Measurements from ENCODE around the gene POGLUT3. TPM values are rescaled to one million over a fixed set of nuclear protein-coding genes. Genes with fewer than 3 reads are reported as not detected.

POGLUT3 gene
- total and polyA plus RNA-seq, 9 donors, result 23.5 to 56.3 (median 40.7) TPM

- DNase-seq, result no peak
- H3K27me3 ChIP-seq, result no peaks in the 10 kb centered on the region
- H3K27ac ChIP-seq, result no peak overlapping the region
- WGBS, 3 donors, result 60 to 87% (median 77%) methylated on average over 2 of the region's 2 CpGs
- intact Hi-C loops (cut with DNase I), result no loop called here
- no peaks in the 10 kb centered on the region for H3K9me3 ChIP-seq
- H3K4me3 ChIP-seq, result no peak overlapping the region
- no peaks in the 10 kb centered on the region for H3K36me3 ChIP-seq
- no peaks in the 10 kb centered on the region for H3K4me1 ChIP-seq (ENCODE audit: insufficient read depth)
- no peak for TF ChIP-seq POLR2A (IDR thresholded peaks at IDR 0.05)
- no peak for TF ChIP-seq CTCF (IDR thresholded peaks at IDR 0.05)
- TF ChIP-seq EP300 (IDR thresholded peaks at IDR 0.05), result no peak
Measured at GRCh38 chr11:108534274-108534882, 36.2 kb upstream of the POGLUT3 start.

- Histone ChIP-seq H3K9me3 (no peaks in the 10 kb centered on the region), H3K27ac (no peak overlapping the region), H3K4me3 (no peak overlapping the region), H3K4me1 (ENCODE audit: insufficient read depth) (no peaks in the 10 kb centered on the region), H3K27me3 (no peaks in the 10 kb centered on the region), H3K36me3 (no peaks in the 10 kb centered on the region)
- TF ChIP-seq EP300 (IDR thresholded peaks at IDR 0.05), result no peak
- no peak for TF ChIP-seq CTCF (IDR thresholded peaks at IDR 0.05)
- TF ChIP-seq POLR2A (IDR thresholded peaks at IDR 0.05), result no peak
- intact Hi-C loops (cut with DNase I), result no loop called here
- 90 to 99% (median 93%) methylated on average over 5 of the region's 5 CpGs for WGBS, 3 donors
- no peak for DNase-seq
Measured at GRCh38 chr11:108530426-108530825, 32.2 kb upstream of the POGLUT3 start.

- intact Hi-C loops (cut with DNase I), result no loop called here
Measured at GRCh38 chr11:108527382-108527781, 29.2 kb upstream of the POGLUT3 start.

GRCh38 chr11:108525161-108525560, 27.0 kb upstream of the POGLUT3 start:
- Histone ChIP-seq H3K4me3 (no peak overlapping the region), H3K27ac (no peak overlapping the region), H3K27me3 (no peaks in the 10 kb centered on the region), H3K4me1 (ENCODE audit: insufficient read depth) (no peaks in the 10 kb centered on the region), H3K36me3 (no peaks in the 10 kb centered on the region), H3K9me3 (no peaks in the 10 kb centered on the region)
- WGBS, 3 donors, result 92 to 97% (median 96%) methylated on average over 1 of the region's 1 CpG
- no peak for DNase-seq
- intact Hi-C loops (cut with DNase I), result no loop called here
- TF ChIP-seq EP300 (IDR thresholded peaks at IDR 0.05) (no peak), POLR2A (IDR thresholded peaks at IDR 0.05) (no peak), CTCF (IDR thresholded peaks at IDR 0.05) (no peak)

More at GRCh38 chr11:108527382-108527781, 29.2 kb upstream of the POGLUT3 start:
- TF ChIP-seq EP300 (IDR thresholded peaks at IDR 0.05), result no peak
- TF ChIP-seq POLR2A (IDR thresholded peaks at IDR 0.05), result no peak
- no peak for TF ChIP-seq CTCF (IDR thresholded peaks at IDR 0.05)
- DNase-seq, result no peak
- Histone ChIP-seq H3K9me3 (no peaks in the 10 kb centered on the region), H3K27ac (no peak overlapping the region), H3K27me3 (no peaks in the 10 kb centered on the region), H3K4me1 (ENCODE audit: insufficient read depth) (no peaks in the 10 kb centered on the region), H3K36me3 (no peaks in the 10 kb centered on the region), H3K4me3 (no peak overlapping the region)
- WGBS, 3 donors, result 53 to 73% (median 62%) methylated on average over 6 of the region's 6 CpGs

Data from ovary (tissue), 9 donors.